HG03432 (cell line): ENCODE results near the gene ESCO1.
"Not testable (repeated sequence)": the region's sequence is repeated elsewhere in the genome, so short reads cannot be mapped to it uniquely, and the experiment has no call there.

Experiments used
- ATAC-seq: cut with Tn5 transposase; IDR thresholded peaks from one replicate; pipeline ENCODE4 v1.9.1; 2021; ENCODE audit warnings: mild to moderate bottlenecking, moderate library complexity; ENCODE audit not compliant: unreplicated experiment

The ESCO1 gene

DNA sequence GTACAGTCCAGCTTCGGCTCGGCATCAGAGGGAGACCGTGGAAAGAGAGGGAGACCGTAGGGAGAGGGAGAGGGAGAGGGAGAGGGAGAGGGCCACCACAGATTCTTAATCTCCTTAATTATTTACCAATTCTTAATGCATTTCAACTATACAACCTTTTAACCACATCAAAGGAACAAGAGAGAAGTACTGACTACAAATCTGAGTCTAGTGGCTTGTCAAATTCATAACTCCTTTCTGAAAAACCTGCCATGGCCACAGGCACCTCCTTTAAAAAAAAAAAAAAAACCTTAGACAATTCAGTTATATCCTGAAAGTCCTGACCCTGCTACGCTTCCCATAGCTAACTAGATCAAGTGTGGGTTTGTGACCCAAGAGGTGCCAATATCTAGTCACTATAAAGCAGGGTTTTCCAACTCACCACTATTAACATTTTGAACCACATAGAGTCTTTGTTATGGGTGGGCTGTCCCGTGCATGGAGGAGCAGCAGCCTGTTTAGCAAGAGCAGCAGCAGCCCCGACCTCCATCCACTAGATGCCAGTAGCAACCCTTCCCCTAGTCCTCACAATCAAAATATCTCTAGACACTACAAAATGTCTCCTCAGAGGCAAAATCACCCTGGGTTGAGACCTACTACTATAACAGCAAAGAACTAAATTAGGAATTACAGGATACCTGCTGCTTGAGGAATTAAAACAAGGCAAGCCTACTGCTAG lies 6.8 kb downstream of the ESCO1 start:
- ATAC-seq: peak; percentile 61

DNA sequence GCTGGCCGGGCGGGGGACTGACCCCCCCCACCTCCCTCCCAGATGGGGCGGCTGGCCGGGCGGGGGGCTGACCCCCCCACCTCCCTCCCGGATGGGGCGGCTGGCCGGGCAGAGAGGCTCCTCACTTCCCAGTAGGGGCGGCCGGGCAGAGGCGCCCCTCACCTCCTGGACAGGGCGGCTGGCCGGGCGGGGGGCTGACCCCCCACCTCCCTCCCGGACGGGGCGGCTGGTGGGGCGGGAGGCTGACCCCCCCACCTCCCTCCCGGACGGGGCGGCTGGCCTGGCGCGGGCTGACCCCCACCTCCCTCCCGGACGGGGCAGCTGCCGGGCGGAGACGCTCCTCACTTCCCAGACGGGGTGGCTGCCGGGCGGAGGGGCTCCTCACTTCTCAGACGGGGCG lies 8.1 kb downstream of the ESCO1 start:
- ATAC-seq: not testable (repeated sequence)

- no peak for ATAC-seq
Observed at GRCh38 chr18:21584391-21584790, 16.1 kb downstream of the ESCO1 start.

- ATAC-seq: no peak
Observed at GRCh38 chr18:21575656-21576055, 24.8 kb downstream of the ESCO1 start.

DNA sequence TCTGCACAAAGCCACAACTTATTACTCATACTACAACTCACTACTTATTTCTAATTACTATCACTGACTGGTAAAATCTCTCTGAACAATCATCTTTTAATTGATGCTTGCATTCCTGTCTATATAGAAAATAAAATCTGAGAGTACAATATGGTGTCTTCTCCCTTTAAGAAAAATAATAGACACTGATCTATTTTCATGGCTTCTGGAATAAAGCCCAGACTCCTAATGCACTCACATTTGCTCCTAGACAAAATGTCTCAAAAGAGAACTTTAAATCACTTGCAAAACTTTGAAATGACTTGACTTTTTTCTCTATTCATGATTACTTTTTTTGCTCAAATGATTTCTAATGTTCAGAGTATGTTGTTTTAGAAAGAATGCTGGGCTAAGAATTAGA lies 28.7 kb downstream of the ESCO1 start:
- ATAC-seq: no peak

- ATAC-seq: no peak
Observed at GRCh38 chr18:21559195-21559594, 41.3 kb downstream of the ESCO1 start.

- no peak for ATAC-seq
Observed at GRCh38 chr18:21557607-21558253, 42.8 kb downstream of the ESCO1 start.

DNA sequence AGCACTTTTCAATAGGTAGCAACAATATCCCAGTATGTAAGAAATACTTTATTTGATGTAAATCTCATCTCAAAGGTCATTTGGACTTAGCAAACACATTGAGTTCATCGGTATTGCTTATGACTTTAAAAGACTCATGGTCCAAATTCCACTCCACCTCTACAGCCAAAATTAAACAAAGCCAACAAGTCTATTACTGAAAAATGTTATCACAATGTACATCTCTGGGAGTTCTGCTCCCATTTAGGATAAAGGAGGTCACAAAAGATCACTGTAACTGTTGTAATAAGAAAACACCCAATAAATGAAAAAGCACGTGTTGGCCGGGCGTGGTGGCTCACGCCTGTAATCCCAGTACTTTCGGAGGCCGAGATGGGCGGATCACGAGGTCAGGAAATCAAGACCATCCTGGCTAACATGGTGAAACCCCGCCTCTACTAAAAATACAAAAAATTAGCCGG lies 50.0 kb downstream of the ESCO1 start:
- no peak for ATAC-seq

DNA sequence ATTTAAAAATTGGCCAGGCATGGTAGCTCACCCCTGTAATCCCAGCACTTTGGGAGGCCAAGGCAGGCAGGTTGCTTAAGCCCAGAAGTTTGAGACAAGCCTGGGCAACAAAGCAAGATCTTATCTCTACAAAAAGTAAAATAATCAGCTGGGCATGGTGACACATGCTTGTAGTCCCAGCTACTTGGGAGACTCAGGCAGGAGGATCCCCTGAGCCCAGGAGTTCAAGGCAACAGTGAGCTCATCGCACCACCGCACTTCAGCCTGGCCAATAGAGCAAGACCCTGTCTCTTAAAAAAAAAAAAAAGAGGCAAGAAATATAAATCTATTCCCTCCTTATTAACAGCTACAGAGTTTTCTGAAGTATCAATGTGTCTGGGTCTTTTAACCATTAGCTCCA lies 51.9 kb downstream of the ESCO1 start:
- ATAC-seq: no peak

GRCh38 chr18:21546423-21546822 lies 54.1 kb downstream of the ESCO1 start:
- ATAC-seq: no peak

DNA sequence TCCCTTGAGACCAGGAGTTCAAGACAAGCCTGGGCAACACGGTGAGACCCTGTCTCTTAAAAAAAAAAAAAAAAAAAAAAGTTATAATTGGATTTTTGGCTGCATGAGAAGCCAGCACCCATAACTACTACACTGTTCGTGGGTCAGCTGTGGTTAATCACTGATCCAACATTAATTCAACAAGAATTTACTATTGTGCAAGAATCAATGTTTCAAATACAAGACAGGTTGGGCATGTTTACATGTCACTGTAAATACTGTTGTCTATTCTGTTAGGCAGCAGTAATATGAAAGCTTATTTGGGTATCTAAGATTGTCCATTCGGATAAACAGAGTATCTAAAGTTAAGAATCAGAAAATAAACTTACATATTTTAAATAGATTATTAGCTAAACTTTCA lies 62.3 kb downstream of the ESCO1 start:
- no peak for ATAC-seq

- ATAC-seq: no peak
Observed at GRCh38 chr18:21534327-21534726, 66.2 kb downstream of the ESCO1 start.

DNA sequence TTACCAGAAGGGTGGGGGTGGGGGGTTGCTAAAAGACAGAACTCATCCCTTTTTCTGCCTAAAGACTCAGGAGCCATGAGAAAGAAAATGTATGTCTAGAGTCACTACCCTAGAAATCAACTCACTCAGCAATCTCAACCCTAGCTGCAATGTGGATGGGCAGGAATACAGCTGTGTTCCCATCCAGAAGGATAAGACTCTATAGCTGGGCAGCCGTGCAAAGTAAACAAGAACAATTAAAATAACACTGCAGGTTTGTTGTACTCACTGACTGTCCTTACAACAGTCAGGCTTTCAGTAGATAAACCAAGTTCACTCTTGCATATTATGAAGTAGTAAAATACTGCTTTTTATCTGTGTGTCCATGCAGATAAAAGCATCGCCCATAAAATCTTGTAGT lies 74.0 kb downstream of the ESCO1 start:
- no peak for ATAC-seq

GRCh38 chr18:21525916-21526315 lies 74.6 kb downstream of the ESCO1 start:
- no peak for ATAC-seq

GRCh38 chr18:21522530-21522929 lies 78.0 kb downstream of the ESCO1 start:
- no peak for ATAC-seq

GRCh38 chr18:21513741-21514140 lies 86.8 kb downstream of the ESCO1 start:
- no peak for ATAC-seq

DNA sequence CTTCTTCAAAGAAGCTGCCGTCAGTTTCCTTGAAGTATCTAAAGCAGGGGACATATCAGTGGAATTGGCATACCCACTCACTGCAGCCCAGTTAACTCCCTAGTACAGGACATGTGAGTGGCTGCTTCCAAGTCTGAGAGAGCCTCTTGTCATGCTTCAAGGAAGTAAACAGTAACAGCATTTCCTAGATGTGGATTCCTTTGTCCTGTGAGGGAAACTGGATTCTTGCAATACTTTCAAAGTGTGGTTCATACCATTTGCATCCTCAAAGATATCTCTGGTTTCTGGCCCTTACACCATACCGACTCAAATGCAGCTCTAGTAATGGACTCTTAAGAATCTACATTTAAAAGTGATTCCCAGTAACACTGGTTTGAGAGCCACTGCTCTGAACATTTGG lies 87.2 kb downstream of the ESCO1 start:
- no peak for ATAC-seq

DNA sequence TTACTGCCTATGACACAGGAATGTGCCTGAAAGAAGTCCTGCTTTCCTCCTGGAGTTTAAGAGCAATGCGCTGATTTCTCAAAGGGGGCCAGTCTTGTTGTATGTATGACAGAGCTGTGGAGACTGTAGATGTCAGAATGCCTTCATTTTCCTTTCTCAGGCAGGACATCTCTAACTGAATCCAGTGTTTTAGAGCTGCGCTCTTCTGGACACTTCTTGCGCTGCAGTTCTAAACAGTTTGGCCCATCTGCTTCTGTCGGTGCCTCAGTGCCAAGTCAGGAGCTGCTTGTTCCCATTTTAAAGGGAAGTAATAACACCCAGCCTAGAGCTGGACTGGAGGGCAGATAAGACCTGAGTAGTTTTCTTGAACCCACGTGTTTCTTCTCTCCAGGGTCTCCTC lies 91.4 kb downstream of the ESCO1 start:
- no peak for ATAC-seq

DNA sequence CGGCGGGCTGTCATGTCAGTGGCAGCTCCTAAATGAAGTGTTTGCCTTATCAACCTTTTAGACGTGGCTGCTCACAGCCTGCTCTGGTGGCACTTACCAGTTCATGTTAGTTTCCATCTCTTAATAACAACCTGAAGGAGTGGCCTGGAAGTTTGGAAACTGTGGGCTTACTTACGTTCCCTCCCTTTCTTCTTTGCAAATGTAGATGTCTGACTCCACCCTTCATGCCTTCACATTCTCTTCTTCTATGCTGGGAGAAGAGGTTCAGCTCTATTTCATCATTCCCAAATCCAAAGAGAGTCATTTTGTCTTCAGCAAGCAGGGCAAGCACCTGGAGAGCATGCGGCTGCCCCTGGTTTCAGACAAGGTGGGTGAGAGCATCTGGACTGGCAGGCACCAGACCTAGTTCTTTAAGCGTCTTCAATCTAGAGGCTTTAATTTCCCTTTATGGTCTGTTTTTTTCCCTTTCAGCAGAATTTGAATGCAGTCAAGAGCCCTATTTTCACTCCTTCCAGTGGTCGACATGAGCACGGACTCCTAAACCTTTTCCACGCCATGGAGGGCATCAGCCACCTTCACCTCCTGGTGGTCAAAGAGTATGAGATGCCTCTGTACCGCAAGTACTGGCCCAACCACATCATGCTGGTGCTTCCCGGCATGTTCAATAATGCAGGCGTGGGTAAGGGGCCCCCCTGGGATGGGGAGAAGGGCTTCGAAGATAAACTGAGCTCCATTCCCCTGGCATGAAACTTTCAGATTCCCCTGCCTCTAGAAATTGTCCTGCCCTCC lies 92.4 kb downstream of the ESCO1 start:
- ATAC-seq: no peak

- no peak for ATAC-seq
Observed at GRCh38 chr18:21502661-21503060, 97.8 kb downstream of the ESCO1 start.

DNA sequence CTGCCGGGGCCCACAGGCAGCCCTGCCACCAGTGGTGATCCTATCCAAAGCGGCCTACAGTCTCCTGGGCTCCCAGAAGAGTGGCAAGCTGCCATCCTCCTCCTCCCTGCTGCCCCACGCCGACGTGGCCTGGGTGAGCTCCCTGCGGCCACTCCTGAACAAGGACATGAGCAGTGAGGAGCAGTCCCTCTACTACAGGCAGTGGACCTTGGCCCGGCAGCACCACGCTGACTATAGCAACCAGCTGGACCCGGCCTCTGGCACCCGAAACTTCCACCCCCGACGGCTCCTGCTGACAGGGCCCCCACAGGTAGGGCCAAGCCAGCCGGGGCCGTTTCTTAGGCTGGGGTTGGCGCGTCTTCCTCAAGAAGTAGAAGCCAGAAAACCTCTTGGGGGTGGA lies 100.5 kb downstream of the ESCO1 start:
- no peak for ATAC-seq

GRCh38 chr18:21496277-21496835 lies 104.1 kb downstream of the ESCO1 start:
- ATAC-seq: no peak
